ENCODE measurements around the gene DTNBP1. TPM values are rescaled to one million over a fixed set of nuclear protein-coding genes. Genes with fewer than 3 reads are reported as not detected.
A peak's percentile ranks its signal among the peaks of the same experiment; 100 is the strongest.

DTNBP1 gene
- total RNA-seq, 6 donors from 2014 or later: 16.2 to 33.5 (median 21.3) TPM

GRCh38 chr6:15577550-15578171, 85.2 kb downstream of the DTNBP1 start:
- DNase-seq (no peak), ATAC-seq (ENCODE audit: low FRiP score in 2 of 2) (no peak)
- TF ChIP-seq POLR2A (IDR thresholded peaks at IDR 0.05): no peak
- no peak for TF ChIP-seq POLR2AphosphoS5 (IDR thresholded peaks at IDR 0.05)
- no peak for TF ChIP-seq EP300 (IDR thresholded peaks at IDR 0.05)
- TF ChIP-seq, protein P1, sequence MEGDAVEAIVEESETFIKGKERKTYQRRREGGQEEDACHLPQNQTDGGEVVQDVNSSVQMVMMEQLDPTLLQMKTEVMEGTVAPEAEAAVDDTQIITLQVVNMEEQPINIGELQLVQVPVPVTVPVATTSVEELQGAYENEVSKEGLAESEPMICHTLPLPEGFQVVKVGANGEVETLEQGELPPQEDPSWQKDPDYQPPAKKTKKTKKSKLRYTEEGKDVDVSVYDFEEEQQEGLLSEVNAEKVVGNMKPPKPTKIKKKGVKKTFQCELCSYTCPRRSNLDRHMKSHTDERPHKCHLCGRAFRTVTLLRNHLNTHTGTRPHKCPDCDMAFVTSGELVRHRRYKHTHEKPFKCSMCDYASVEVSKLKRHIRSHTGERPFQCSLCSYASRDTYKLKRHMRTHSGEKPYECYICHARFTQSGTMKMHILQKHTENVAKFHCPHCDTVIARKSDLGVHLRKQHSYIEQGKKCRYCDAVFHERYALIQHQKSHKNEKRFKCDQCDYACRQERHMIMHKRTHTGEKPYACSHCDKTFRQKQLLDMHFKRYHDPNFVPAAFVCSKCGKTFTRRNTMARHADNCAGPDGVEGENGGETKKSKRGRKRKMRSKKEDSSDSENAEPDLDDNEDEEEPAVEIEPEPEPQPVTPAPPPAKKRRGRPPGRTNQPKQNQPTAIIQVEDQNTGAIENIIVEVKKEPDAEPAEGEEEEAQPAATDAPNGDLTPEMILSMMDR (IDR thresholded peaks at IDR 0.05): no peak
- peaks cover 0 to 7% (median 0%) of the 10 kb centered on the region in 4 donors for H3K4me1 ChIP-seq
- no peak overlapping the region for H3K4me3 ChIP-seq
- H3K9me3 ChIP-seq: no peaks in the 10 kb centered on the region
- H3K36me3 ChIP-seq: no peaks in the 10 kb centered on the region
- no peaks in the 10 kb centered on the region for H3K27me3 ChIP-seq
- WGBS, 2 donors: 73 to 84% methylated on average over 7 of the region's 7 CpGs
- no peak overlapping the region for H3K27ac ChIP-seq

DNA sequence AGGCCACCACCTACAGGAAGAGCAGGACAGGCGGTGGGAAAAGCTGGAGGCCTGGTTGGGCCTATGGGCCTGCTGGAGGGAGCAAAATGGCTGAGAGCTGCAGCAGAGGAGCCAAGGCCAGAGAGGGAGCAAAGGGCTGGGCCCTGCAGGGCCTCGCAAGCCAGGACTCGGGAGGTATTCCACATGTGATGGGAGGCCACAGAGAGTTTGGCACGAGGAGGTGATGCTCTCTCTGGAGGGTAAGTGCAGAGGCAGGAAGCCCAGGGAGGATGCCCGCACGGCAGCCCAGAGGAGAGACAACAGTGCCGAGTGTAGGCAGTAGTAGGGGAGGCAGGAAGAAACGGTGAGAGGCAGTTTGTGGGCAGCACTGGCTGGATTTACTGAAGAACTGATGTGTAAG, 85.7 kb downstream of the DTNBP1 start:
- ATAC-seq (ENCODE audit: low FRiP score in 2 of 2) (no peak), DNase-seq (peak in 1 of 2 donors; percentile 60)
- Histone ChIP-seq H3K4me1 (peaks cover 0 to 7% (median 0%) of the 10 kb centered on the region in 4 donors), H3K27ac (no peak overlapping the region), H3K36me3 (no peaks in the 10 kb centered on the region), H3K4me3 (no peak overlapping the region), H3K9me3 (no peaks in the 10 kb centered on the region), H3K27me3 (no peaks in the 10 kb centered on the region)
- no peak for TF ChIP-seq EP300 (IDR thresholded peaks at IDR 0.05)
- no peak for TF ChIP-seq POLR2A (IDR thresholded peaks at IDR 0.05)
- TF ChIP-seq POLR2AphosphoS5 (IDR thresholded peaks at IDR 0.05): no peak
- TF ChIP-seq, protein P1 (IDR thresholded peaks at IDR 0.05): no peak
- 89% methylated on average over 8 of the region's 8 CpGs for WGBS, 2 donors

- ATAC-seq (ENCODE audit: low FRiP score in 2 of 2): no peak
- WGBS, 2 donors: 80 to 87% methylated on average over 5 of the region's 5 CpGs
- H3K4me3 ChIP-seq: no peak overlapping the region
Observed at GRCh38 chr6:15575357-15576033, 87.3 kb downstream of the DTNBP1 start.

GRCh38 chr6:15574486-15574885, 88.3 kb downstream of the DTNBP1 start:
- H3K4me3 ChIP-seq: no peak overlapping the region
- WGBS, 2 donors: 80 to 81% methylated on average over 3 of the region's 3 CpGs
- no peak for TF ChIP-seq EP300 (IDR thresholded peaks at IDR 0.05)
- TF ChIP-seq POLR2A (IDR thresholded peaks at IDR 0.05): no peak
- no peak for TF ChIP-seq POLR2AphosphoS5 (IDR thresholded peaks at IDR 0.05)
- TF ChIP-seq, protein P1 (IDR thresholded peaks at IDR 0.05): no peak

More at GRCh38 chr6:15575357-15576033, 87.3 kb downstream of the DTNBP1 start:
- Histone ChIP-seq H3K27me3 (no peaks in the 10 kb centered on the region), H3K9me3 (no peaks in the 10 kb centered on the region), H3K27ac (no peak overlapping the region), H3K36me3 (no peaks in the 10 kb centered on the region), H3K4me1 (peaks cover 0 to 7% (median 0%) of the 10 kb centered on the region in 4 donors)
- no peak for DNase-seq
- no peak for TF ChIP-seq POLR2A (IDR thresholded peaks at IDR 0.05)
- TF ChIP-seq EP300 (IDR thresholded peaks at IDR 0.05): no peak
- no peak for TF ChIP-seq POLR2AphosphoS5 (IDR thresholded peaks at IDR 0.05)
- TF ChIP-seq, protein P1 (IDR thresholded peaks at IDR 0.05): no peak

More at GRCh38 chr6:15574486-15574885, 88.3 kb downstream of the DTNBP1 start:
- Histone ChIP-seq H3K36me3 (no peaks in the 10 kb centered on the region), H3K4me1 (peaks cover 0 to 7% (median 0%) of the 10 kb centered on the region in 4 donors), H3K27me3 (no peaks in the 10 kb centered on the region), H3K27ac (no peak overlapping the region), H3K9me3 (no peaks in the 10 kb centered on the region)
- ATAC-seq (ENCODE audit: low FRiP score in 2 of 2): no peak
- no peak for DNase-seq
